BJ (cell line): ENCODE results near the gene FAM174B. TPM values are rescaled to one million over a fixed set of nuclear protein-coding genes. Genes with fewer than 3 reads are reported as not detected.
A peak's percentile ranks its signal among the peaks of the same experiment; 100 is the strongest.

Source experiments
- CTCF ChIA-PET: fragments of 350-600 bp; formaldehyde crosslinking; extraction: SDS; loops from one replicate; lab custom pipeline; 2021; ENCODE audit warnings: antibody characterized with exemption, inconsistent platforms; lab: Yijun Ruan, JAX
- POLR2A ChIA-PET: fragments of 300-600 bp; sonication (Branson Sonifier 250); formaldehyde crosslinking; extraction: SDS; loops from one replicate; lab custom pipeline; 2021; ENCODE audit warnings: antibody characterized with exemption; lab: Charles Lee
- DNase-seq: peaks from one replicate; pipeline ENCODE4 v3.0.0-alpha.2; 2011; ENCODE audit warnings: low read depth
- H3K27me3 ChIP-seq: 2 replicates; pipeline ENCODE4 v1.6.0; 2011; ENCODE audit warnings: low read length; ENCODE audit not compliant: control insufficient read depth, insufficient read depth
- H3K36me3 ChIP-seq: 2 replicates; pipeline ENCODE4 v1.5.1; 2011; ENCODE audit warnings: low read length; ENCODE audit not compliant: control insufficient read depth, insufficient read depth
- H3K4me3 ChIP-seq: 2 replicates; pipeline ENCODE4 v1.5.1; 2011; ENCODE audit warnings: low read depth, mild to moderate bottlenecking, control low read depth, low read length
- CTCF ChIP-seq: IDR thresholded peaks from 2 replicates; pipeline ENCODE4 v1.5.1; 2011; ENCODE audit warnings: low read depth, mild to moderate bottlenecking, control low read depth, inconsistent platforms, low read length, moderate library complexity; ENCODE audit not compliant: insufficient read depth
- polyA plus RNA-seq: library from polyadenylated mRNA; depleted of rRNA; stranded (reverse); fragments of >200 nt; gene quantifications from 2 replicates; pipeline ENCODE4 v1.2.3, GENCODE V29; 2011

The FAM174B gene
- polyA plus RNA-seq, 1 experiment = 5.1 TPM

- no peaks in the 10 kb centered on the region for H3K27me3 ChIP-seq
- H3K36me3 ChIP-seq = 0 out of 2 replicates have a peak, but pooled peaks cover 2% of the 10 kb centered on the region
- CTCF ChIA-PET = interaction anchor here (1.5 kb wide), 1 partner anchor 16 kb away, joined by 4 read pairs; no protein-coding TSS in a partner anchor
- POLR2A ChIA-PET = no interaction called here
- TF ChIP-seq CTCF = no peak
- H3K4me3 ChIP-seq = no peak overlapping the region
- DNase-seq = no peak
Measured at GRCh38 chr15:92620991-92621390, 34.6 kb downstream of the FAM174B start.

- CTCF ChIA-PET = interaction anchor here (0.7 kb wide), 1 partner anchor 228 kb away, joined by 3 read pairs; no protein-coding TSS in a partner anchor
- Histone ChIP-seq H3K4me3 (no peak overlapping the region), H3K27me3 (no peaks in the 10 kb centered on the region), H3K36me3 (0 out of 2 replicates have a peak, but pooled peaks cover 2% of the 10 kb centered on the region)
- POLR2A ChIA-PET = interaction anchor here (0.7 kb wide), 1 partner anchor 1300 kb away, joined by 3 read pairs; no protein-coding TSS in a partner anchor
- no peak for TF ChIP-seq CTCF
- peak; percentile 67 for DNase-seq
Measured at GRCh38 chr15:92619145-92620101, 36.2 kb downstream of the FAM174B start.

GRCh38 chr15:92617549-92618520, 37.7 kb downstream of the FAM174B start:
- no peak overlapping the region for H3K4me3 ChIP-seq
- TF ChIP-seq CTCF = no peak
- no peaks in the 10 kb centered on the region for H3K27me3 ChIP-seq
- ChIA-PET POLR2A (no interaction called here), CTCF (interaction anchor here (1.3 kb wide), 1 partner anchor 97 kb away, joined by 3 read pairs; no protein-coding TSS in a partner anchor)
- peak; percentile 59 for DNase-seq
- H3K36me3 ChIP-seq = 0 out of 2 replicates have a peak, but pooled peaks cover 2% of the 10 kb centered on the region

- CTCF ChIA-PET = interaction anchor here (0.6 to 1.3 kb wide), 2 partner anchors 33 to 98 kb away, joined by 3 read pairs; no protein-coding TSS in a partner anchor
- no peak for DNase-seq
- H3K4me3 ChIP-seq = no peak overlapping the region
- no peaks in the 10 kb centered on the region for H3K27me3 ChIP-seq
- 0 out of 2 replicates have a peak, but pooled peaks cover 2% of the 10 kb centered on the region for H3K36me3 ChIP-seq
- TF ChIP-seq CTCF = no peak
- POLR2A ChIA-PET = no interaction called here
Measured at GRCh38 chr15:92616621-92617548, 38.7 kb downstream of the FAM174B start.
